ENCODE measurements around the gene COMP.
A peak's percentile ranks its signal among the peaks of the same experiment; 100 is the strongest.

DNA sequence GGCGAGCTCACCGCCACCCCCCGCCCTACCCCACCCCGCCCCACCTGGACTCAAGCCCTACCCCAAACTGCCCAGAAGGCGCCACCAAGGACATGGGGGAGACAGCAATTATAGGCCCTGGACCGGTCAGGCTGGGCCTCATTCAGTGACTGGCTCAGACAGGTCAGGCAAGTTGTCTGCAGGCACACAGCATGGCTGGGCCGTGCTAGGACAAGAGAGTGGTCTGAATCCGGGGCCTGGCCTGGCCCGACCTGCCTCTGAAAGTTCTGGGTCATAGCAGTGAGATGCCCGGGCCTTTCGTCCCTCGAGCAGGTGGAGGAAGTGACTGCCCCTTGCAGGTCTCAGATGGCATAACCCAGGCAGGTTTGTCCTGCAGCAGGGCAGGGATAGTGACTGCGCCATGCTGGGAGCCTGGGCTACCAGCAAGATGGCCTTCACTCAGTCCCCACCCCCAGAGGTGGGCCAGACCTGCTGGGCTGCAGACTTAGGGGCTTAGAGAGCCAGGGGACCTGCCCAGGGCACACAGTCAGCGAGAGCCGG lies 21.0 kb downstream of the COMP start:
- TF ChIP-seq, protein P1, sequence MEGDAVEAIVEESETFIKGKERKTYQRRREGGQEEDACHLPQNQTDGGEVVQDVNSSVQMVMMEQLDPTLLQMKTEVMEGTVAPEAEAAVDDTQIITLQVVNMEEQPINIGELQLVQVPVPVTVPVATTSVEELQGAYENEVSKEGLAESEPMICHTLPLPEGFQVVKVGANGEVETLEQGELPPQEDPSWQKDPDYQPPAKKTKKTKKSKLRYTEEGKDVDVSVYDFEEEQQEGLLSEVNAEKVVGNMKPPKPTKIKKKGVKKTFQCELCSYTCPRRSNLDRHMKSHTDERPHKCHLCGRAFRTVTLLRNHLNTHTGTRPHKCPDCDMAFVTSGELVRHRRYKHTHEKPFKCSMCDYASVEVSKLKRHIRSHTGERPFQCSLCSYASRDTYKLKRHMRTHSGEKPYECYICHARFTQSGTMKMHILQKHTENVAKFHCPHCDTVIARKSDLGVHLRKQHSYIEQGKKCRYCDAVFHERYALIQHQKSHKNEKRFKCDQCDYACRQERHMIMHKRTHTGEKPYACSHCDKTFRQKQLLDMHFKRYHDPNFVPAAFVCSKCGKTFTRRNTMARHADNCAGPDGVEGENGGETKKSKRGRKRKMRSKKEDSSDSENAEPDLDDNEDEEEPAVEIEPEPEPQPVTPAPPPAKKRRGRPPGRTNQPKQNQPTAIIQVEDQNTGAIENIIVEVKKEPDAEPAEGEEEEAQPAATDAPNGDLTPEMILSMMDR (IDR thresholded peaks at IDR 0.05): peak; percentile 10
- no peak for TF ChIP-seq ZFX (IDR thresholded peaks at IDR 0.05; ENCODE audit: borderline replicate concordance)

All from 22Rv1 (cell line).